MCF 10A (cell line): ENCODE results near the gene ZFYVE21. TPM values are rescaled to one million over a fixed set of nuclear protein-coding genes. Genes with fewer than 3 reads are reported as not detected.

Experiments used
- BruUV-seq: library from RNA; stranded (reverse); fragments of 400-500 nt; replicated peaks from 2 replicates; lab custom pipeline; 2021; lab: Mats Ljungman, UMichigan
- CTCF ChIA-PET: fragments of 300-600 bp; sonication (Branson Sonifier 250); formaldehyde crosslinking; extraction: SDS; loops from one replicate; lab custom pipeline; 2021; ENCODE audit warnings: antibody characterized with exemption, inconsistent platforms; lab: Yijun Ruan, JAX
- POLR2A ChIA-PET: fragments of 300-600, 350-650 bp; sonication (Branson Sonifier 250); formaldehyde crosslinking; extraction: SDS; loops from one replicate; lab custom pipeline; 2020; ENCODE audit warnings: antibody characterized with exemption, inconsistent platforms; lab: Yijun Ruan, JAX
- DNase-seq: peaks from one replicate; pipeline ENCODE4 v3.0.0-alpha.2; 2018; ENCODE audit not compliant: unreplicated experiment
- H3K27ac Mint-ChIP-seq: one replicate; pipeline ENCODE4 v1.8.0; 2022; ENCODE audit warnings: mild to moderate bottlenecking, low read depth, mixed read lengths; ENCODE audit not compliant: unreplicated experiment
- H3K27me3 Mint-ChIP-seq: one replicate; pipeline ENCODE4 v1.8.0; 2022; ENCODE audit warnings: mixed read lengths; ENCODE audit not compliant: insufficient read depth, unreplicated experiment
- H3K36me3 Mint-ChIP-seq: one replicate; pipeline ENCODE4 v1.8.0; 2022; ENCODE audit warnings: mild to moderate bottlenecking, moderate library complexity, mixed read lengths; ENCODE audit not compliant: insufficient read depth, unreplicated experiment
- H3K4me1 Mint-ChIP-seq: one replicate; pipeline ENCODE4 v1.8.0; 2022; ENCODE audit warnings: mixed read lengths; ENCODE audit not compliant: insufficient read depth, unreplicated experiment
- H3K4me3 Mint-ChIP-seq: one replicate; pipeline ENCODE4 v1.8.0; 2022; ENCODE audit warnings: mild to moderate bottlenecking, moderate library complexity, mixed read lengths; ENCODE audit not compliant: unreplicated experiment
- H3K9me3 Mint-ChIP-seq: one replicate; pipeline ENCODE4 v1.8.0; 2022; ENCODE audit warnings: mixed read lengths; ENCODE audit not compliant: unreplicated experiment
- CTCF ChIP-seq: fragments of 200-600 bp; IDR thresholded peaks from one replicate; pipeline ENCODE4 v1.8.0; 2022; ENCODE audit warnings: antibody characterized with exemption, mild to moderate bottlenecking; ENCODE audit not compliant: unreplicated experiment
- intact Hi-C: fragments of 100-400 bp; cut with micrococcal nuclease; formaldehyde crosslinking; loops from 2 replicates; pipeline ENCODE4 v1.14.1; 2022
- total RNA-seq: library from RNA; stranded (reverse); gene quantifications from 2 replicates; pipeline ENCODE4 v1.2.3, GENCODE V29; 2022

The ZFYVE21 gene
- total RNA-seq, 1 experiment from 2014 or later = 35.5 TPM

GRCh38 chr14:103782376-103782775 lies 66.8 kb downstream of the ZFYVE21 start:
- H3K27me3 Mint-ChIP-seq = no peaks in the 10 kb centered on the region
- POLR2A ChIA-PET = no interaction called here
- no peak overlapping the region for H3K4me3 Mint-ChIP-seq
- CTCF ChIA-PET = interaction anchor here (0.6 kb wide), 1 partner anchor 39 kb away, joined by 5 read pairs; no protein-coding TSS in a partner anchor
- H3K9me3 Mint-ChIP-seq = no peaks in the 10 kb centered on the region
- H3K27ac Mint-ChIP-seq = no peak overlapping the region
- BruUV-seq = no TSS peak
- intact Hi-C loops = no loop called here
- peaks cover 45% of the 10 kb centered on the region for H3K36me3 Mint-ChIP-seq
- TF ChIP-seq CTCF = no peak
- no peak for DNase-seq
- H3K4me1 Mint-ChIP-seq = no peaks in the 10 kb centered on the region

Other genes with a start within 250 kb of the ZFYVE21 start
- 5.7 and 8.5 TPM in 2 replicates for gene CKB, start 193.0 kb upstream of the ZFYVE21 start, total RNA-seq
- 10.2 and 15.8 TPM in 2 replicates for gene TRMT61A, start 186.6 kb upstream of the ZFYVE21 start, total RNA-seq
- 30.9 and 35.3 TPM in 2 replicates for gene BAG5, start 153.2 kb upstream of the ZFYVE21 start, total RNA-seq
- 68.9 and 70.8 TPM in 2 replicates for gene COA8, start 152.8 kb upstream of the ZFYVE21 start, total RNA-seq
- gene KLC1, start 86.6 kb upstream of the ZFYVE21 start, total RNA-seq = 216 and 220 TPM in 2 replicates
- gene XRCC3, start 359 bp upstream of the ZFYVE21 start, total RNA-seq = 9.4 and 17.5 TPM in 2 replicates
- 16.2 and 17.5 TPM in 2 replicates for gene PPP1R13B, start 131.8 kb downstream of the ZFYVE21 start, total RNA-seq
- gene TDRD9, start 212.6 kb downstream of the ZFYVE21 start, total RNA-seq = 0.40 and 0.91 TPM in 2 replicates
- not detected in 2 replicates for gene RD3L, start 226.7 kb downstream of the ZFYVE21 start, total RNA-seq